Heart right ventricle (tissue), 16 donors: ENCODE data around the gene CD2. TPM values are rescaled to one million over a fixed set of nuclear protein-coding genes. Genes with fewer than 3 reads are reported as not detected.

Source experiments
- ATAC-seq, 8 donors: fragments of 200-7000 bp; cut with Tn5 transposase; one replicate each; pipeline ENCODE4 v1.9.1; 2020; ENCODE audit warnings: mild to moderate bottlenecking in 8 of 8, moderate library complexity in 8 of 8, moderate number of reproducible peaks in 1 of 8
- DNase-seq, 2 donors: peaks; one replicate each; pipeline ENCODE4 v3.0.0-alpha.2; 2020
- H3K27ac ChIP-seq, 10 donors: fragments of 200-600 bp; sonication (generic) in 2 of 10; one replicate each; pipeline versions ENCODE4 v1.5.0 to v1.8.0; 2020 to 2022; ENCODE audit warnings: mild to moderate bottlenecking in 3 of 10
- H3K27me3 ChIP-seq, 7 donors: fragments of 200-600 bp; one replicate each; pipeline ENCODE4 v1.8.0; 2021 to 2022; ENCODE audit warnings: mild to moderate bottlenecking in 2 of 7
- H3K36me3 ChIP-seq, 9 donors: fragments of 200-600 bp; sonication (generic) in 1 of 9; one replicate each; pipeline versions ENCODE4 v1.5.0 to v1.8.0; 2020 to 2022; ENCODE audit warnings: mild to moderate bottlenecking in 2 of 9
- H3K4me1 ChIP-seq, 9 donors: fragments of 200-600 bp; sonication (generic) in 1 of 9; one replicate each; pipeline versions ENCODE4 v1.5.0 to v1.8.0; 2020 to 2022; ENCODE audit warnings: mild to moderate bottlenecking in 4 of 9
- H3K4me3 ChIP-seq, 10 donors: fragments of 200-600 bp; sonication (generic) in 2 of 10; one replicate each; pipeline versions ENCODE4 v1.5.0 to v1.8.0; 2020 to 2022; ENCODE audit warnings: mild to moderate bottlenecking in 7 of 10, moderate library complexity in 2 of 10
- H3K9me3 ChIP-seq, 11 donors: fragments of 200-600 bp in 10 of 11; sonication (generic) in 2 of 11; one replicate each; pipeline versions ENCODE4 v1.5.0 to v1.8.0; 2013 to 2022; ENCODE audit warnings: mild to moderate bottlenecking in 2 of 11, control low read depth in 1 of 11, moderate library complexity in 1 of 11
- CTCF ChIP-seq, 9 donors: fragments of 200-600 bp; sonication (generic) in 2 of 9; IDR thresholded peaks; one replicate each; pipeline versions ENCODE4 v1.5.0 to v1.8.0; 2021 to 2022; ENCODE audit warnings: antibody characterized with exemption in 9 of 9, mild to moderate bottlenecking in 5 of 9, moderate library complexity in 1 of 9
- WGBS, 2 donors: extraction: QIAGEN DNeasy Blood & Tissue Kit; methylation state at CpG; one replicate each; pipeline ENCODE4 v1.1.7; 2013; ENCODE audit warnings: inconsistent platforms in 1 of 2; 5-methylcytosine and 5-hydroxymethylcytosine counted together
- intact Hi-C, 10 donors: fragments of 100-400 bp; cut with DNase I; formaldehyde crosslinking; loops; one replicate each; pipeline versions ENCODE4 v1.11.1 to v1.14.2; 2022
- polyA plus RNA-seq, 2 donors: library from polyadenylated mRNA; stranded (reverse); fragments of 200-250 nt; gene quantifications; one replicate each; pipeline ENCODE4 v1.2.3, GENCODE V29; 2013
- total RNA-seq, 10 donors: library from RNA; stranded (reverse); fragmentation: NEBNext Ultra II Directional in 3 of 10; extraction: Animal tissue kit (Norgen Biotek cat#: 25700) in 3 of 10; gene quantifications; one replicate each; pipeline versions ENCODE4 v1.2.1 to v1.2.4, GENCODE V29; 2021 to 2023
- donor health status: Arrhythmogenic right ventricular cardiomyopathy.
- donor health status: ischemic (EF 13 %, LVEDD 7.1; RV severe dilation, severe dysfunction).
- donor health status: healthy with polysubstance abuse.
- donor health status: DM: no; HTN: yes; CAD: no.
- donor health status: DM: no; HTN: no; CAD: no.
- donor health status: ischemic (EF 25% LVEDD 6.9; RV normal size, moderate dysfunction).
- donor health status: ischemic (EF 25% LVEDD 5.7; RV mildly dilated, moderate dysfunction).
- donor health status: healthy.
- donor health status: DM: yes; HTN: yes; CAD: no.
- donor health status: Ischemic cardiomyopathy.
- donor health status: ischemic (EF 35%, LVEDD 5.7; RV mildly dilated, moderate dysfunction).
- donor health status: nonischemic (EF 11% LVEDD 7.7; RV severe dilation, severe dysfunction).
- donor health status: DM: yes; HTN: yes; CAD: no.
- donor health status: PGD.
- donor health status: ischemic (EF 29% LVEDD 5.4; RV normal size, mild dysfunction).
- donor health status: nonischemic (EF 23%, LVEDD 6.1; RV moderate dilation, normal function).

The CD2 gene
- total and polyA plus RNA-seq, 12 donors, result 0.20 to 6.5 (median 1.0) TPM; not detected in 3

GRCh38 chr1:116741836-116742565, 12.2 kb upstream of the CD2 start:
- Histone ChIP-seq H3K27me3 (no peaks in the 10 kb centered on the region), H3K27ac (no peak overlapping the region), H3K4me1 (peaks cover 0 to 33% (median 0%) of the 10 kb centered on the region in 9 donors), H3K36me3 (no peaks in the 10 kb centered on the region), H3K4me3 (no peak overlapping the region), H3K9me3 (peaks cover 0 to 47% (median 20%) of the 10 kb centered on the region in 11 donors)
- no peak for TF ChIP-seq CTCF (IDR thresholded peaks at IDR 0.05)
- intact Hi-C loops, result no loop called here
- WGBS, 2 donors, result 94 to 97% methylated on average over 42 of the region's 42 CpGs
- DNase-seq (no peak), ATAC-seq (no peak)

- H3K36me3 ChIP-seq, result no peaks in the 10 kb centered on the region
- 92 to 95% methylated on average over 4 of the region's 4 CpGs for WGBS, 2 donors
- ATAC-seq (no peak), DNase-seq (no peak)
- H3K4me1 ChIP-seq, result peaks cover 0 to 20% (median 0%) of the 10 kb centered on the region in 9 donors
- H3K27me3 ChIP-seq, result no peaks in the 10 kb centered on the region
- no peak for TF ChIP-seq CTCF (IDR thresholded peaks at IDR 0.05)
- H3K4me3 ChIP-seq, result no peak overlapping the region
- H3K9me3 ChIP-seq, result peaks cover 0 to 62% (median 35%) of the 10 kb centered on the region in 11 donors
- H3K27ac ChIP-seq, result no peak overlapping the region
- intact Hi-C loops, result no loop called here
These were observed 10.7 kb upstream of the CD2 start for GRCh38 chr1:116743535-116743934.

- Histone ChIP-seq H3K36me3 (no peaks in the 10 kb centered on the region), H3K9me3 (peaks cover 0 to 64% (median 35%) of the 10 kb centered on the region in 11 donors), H3K27ac (no peak overlapping the region), H3K4me3 (no peak overlapping the region), H3K27me3 (no peaks in the 10 kb centered on the region), H3K4me1 (peaks cover 0 to 12% (median 0%) of the 10 kb centered on the region in 9 donors)
- no peak for TF ChIP-seq CTCF (IDR thresholded peaks at IDR 0.05)
- WGBS, 2 donors, result 96% methylated on average over 3 of the region's 3 CpGs
- no peak for ATAC-seq
- intact Hi-C loops, result no loop called here
- no peak for DNase-seq
These were observed 6.0 kb upstream of the CD2 start for GRCh38 chr1:116748272-116748671.

- ATAC-seq (no peak), DNase-seq (no peak)
- TF ChIP-seq CTCF (IDR thresholded peaks at IDR 0.05), result no peak
- H3K4me1 ChIP-seq, result peaks cover 0 to 19% (median 0%) of the 10 kb centered on the region in 9 donors
- intact Hi-C loops, result no loop called here
- H3K27ac ChIP-seq, result peak overlapping the region in 1 of 10 donors; percentile 39
- H3K27me3 ChIP-seq, result no peaks in the 10 kb centered on the region
- 57 to 60% methylated on average over 4 of the region's 4 CpGs for WGBS, 2 donors
- H3K36me3 ChIP-seq, result no peaks in the 10 kb centered on the region
- H3K4me3 ChIP-seq, result no peak overlapping the region
- peaks cover 0 to 36% (median 20%) of the 10 kb centered on the region in 11 donors for H3K9me3 ChIP-seq
These were observed 3.1 kb upstream of the CD2 start for GRCh38 chr1:116751146-116751545.
